MCF 10A (cell line): ENCODE data around the gene ADRA1B. TPM values are rescaled to one million over a fixed set of nuclear protein-coding genes. Genes with fewer than 3 reads are reported as not detected.

ENCODE experiments used
- BruUV-seq: library from RNA; stranded (reverse); fragments of 400-500 nt; replicated peaks from 2 replicates; lab custom pipeline; 2021; lab: Mats Ljungman, UMichigan
- CTCF ChIA-PET: fragments of 300-600 bp; sonication (Branson Sonifier 250); formaldehyde crosslinking; extraction: SDS; loops from one replicate; lab custom pipeline; 2021; ENCODE audit warnings: antibody characterized with exemption, inconsistent platforms; lab: Yijun Ruan, JAX
- POLR2A ChIA-PET: fragments of 300-600, 350-650 bp; sonication (Branson Sonifier 250); formaldehyde crosslinking; extraction: SDS; loops from one replicate; lab custom pipeline; 2020; ENCODE audit warnings: antibody characterized with exemption, inconsistent platforms; lab: Yijun Ruan, JAX
- DNase-seq: peaks from one replicate; pipeline ENCODE4 v3.0.0-alpha.2; 2018; ENCODE audit not compliant: unreplicated experiment
- H3K27ac Mint-ChIP-seq: one replicate; pipeline ENCODE4 v1.8.0; 2022; ENCODE audit warnings: mild to moderate bottlenecking, low read depth, mixed read lengths; ENCODE audit not compliant: unreplicated experiment
- H3K27me3 Mint-ChIP-seq: one replicate; pipeline ENCODE4 v1.8.0; 2022; ENCODE audit warnings: mixed read lengths; ENCODE audit not compliant: insufficient read depth, unreplicated experiment
- H3K36me3 Mint-ChIP-seq: one replicate; pipeline ENCODE4 v1.8.0; 2022; ENCODE audit warnings: mild to moderate bottlenecking, moderate library complexity, mixed read lengths; ENCODE audit not compliant: insufficient read depth, unreplicated experiment
- H3K4me1 Mint-ChIP-seq: one replicate; pipeline ENCODE4 v1.8.0; 2022; ENCODE audit warnings: mixed read lengths; ENCODE audit not compliant: insufficient read depth, unreplicated experiment
- H3K4me3 Mint-ChIP-seq: one replicate; pipeline ENCODE4 v1.8.0; 2022; ENCODE audit warnings: mild to moderate bottlenecking, moderate library complexity, mixed read lengths; ENCODE audit not compliant: unreplicated experiment
- H3K9me3 Mint-ChIP-seq: one replicate; pipeline ENCODE4 v1.8.0; 2022; ENCODE audit warnings: mixed read lengths; ENCODE audit not compliant: unreplicated experiment
- CTCF ChIP-seq: fragments of 200-600 bp; IDR thresholded peaks from one replicate; pipeline ENCODE4 v1.8.0; 2022; ENCODE audit warnings: antibody characterized with exemption, mild to moderate bottlenecking; ENCODE audit not compliant: unreplicated experiment
- intact Hi-C: fragments of 100-400 bp; cut with micrococcal nuclease; formaldehyde crosslinking; loops from 2 replicates; pipeline ENCODE4 v1.14.1; 2022
- total RNA-seq: library from RNA; stranded (reverse); gene quantifications from 2 replicates; pipeline ENCODE4 v1.2.3, GENCODE V29; 2022

The ADRA1B gene
- total RNA-seq, 1 experiment from 2014 or later = 0.14 TPM

- H3K27me3 Mint-ChIP-seq = no peaks in the 10 kb centered on the region
- ChIA-PET POLR2A (interaction anchor here (0.9 to 1.5 kb wide), 2 partner anchors 9 to 11 kb away, joined by 4 read pairs; no protein-coding TSS in a partner anchor), CTCF (interaction anchor here (0.6 to 4.4 kb wide), 14 partner anchors 9 to 600 kb away, joined by 3 to 21 read pairs (median 4); no protein-coding TSS in a partner anchor)
- DNase-seq = no peak
- no TSS peak for BruUV-seq
- no peaks in the 10 kb centered on the region for H3K36me3 Mint-ChIP-seq
- H3K4me3 Mint-ChIP-seq = peak overlapping the region; percentile 43
- H3K27ac Mint-ChIP-seq = peak overlapping the region; percentile 28
- peaks cover 34% of the 10 kb centered on the region for H3K4me1 Mint-ChIP-seq
- intact Hi-C loops = loop anchor here (1.0 to 5.0 kb wide), 3 partner anchors 70 to 473 kb away; no protein-coding TSS in a partner anchor
- no peaks in the 10 kb centered on the region for H3K9me3 Mint-ChIP-seq
- no peak for TF ChIP-seq CTCF
Measured at GRCh38 chr5:159916841-159917761, 819 bp downstream of the ADRA1B start.

- Mint-ChIP-seq H3K36me3 (no peaks in the 10 kb centered on the region), H3K4me3 (no peak overlapping the region), H3K27ac (no peak overlapping the region), H3K27me3 (no peaks in the 10 kb centered on the region), H3K4me1 (peaks cover 25% of the 10 kb centered on the region), H3K9me3 (no peaks in the 10 kb centered on the region)
- intact Hi-C loops = loop anchor here (5.0 kb wide), 1 partner anchor 69 kb away; no protein-coding TSS in a partner anchor
- ChIA-PET CTCF (interaction anchor here (0.6 to 3.8 kb wide), 12 partner anchors 10 to 585 kb away, joined by 3 to 21 read pairs (median 4); no protein-coding TSS in a partner anchor), POLR2A (interaction anchor here (0.7 to 1.5 kb wide), 4 partner anchors 10 to 91 kb away, joined by 3 to 4 read pairs (median 3); partner anchors contain the start of gene TTC1)
- no peak for DNase-seq
- no TSS peak for BruUV-seq
- no peak for TF ChIP-seq CTCF
Measured at GRCh38 chr5:159917994-159918393, 1.7 kb downstream of the ADRA1B start.

GRCh38 chr5:159921721-159922120, 5.4 kb downstream of the ADRA1B start:
- peaks cover 4% of the 10 kb centered on the region for H3K4me1 Mint-ChIP-seq
- no peak for TF ChIP-seq CTCF
- DNase-seq = no peak
- no peaks in the 10 kb centered on the region for H3K27me3 Mint-ChIP-seq
- intact Hi-C loops = no loop called here
- H3K9me3 Mint-ChIP-seq = no peaks in the 10 kb centered on the region
- no peak overlapping the region for H3K4me3 Mint-ChIP-seq
- no peaks in the 10 kb centered on the region for H3K36me3 Mint-ChIP-seq
- BruUV-seq = no TSS peak
- CTCF ChIA-PET = no interaction called here
- POLR2A ChIA-PET = interaction anchor here (0.5 kb wide), 1 partner anchor 138 kb away, joined by 3 read pairs; no protein-coding TSS in a partner anchor
- no peak overlapping the region for H3K27ac Mint-ChIP-seq

- peaks cover 6% of the 10 kb centered on the region for H3K4me1 Mint-ChIP-seq
- no peak for DNase-seq
- POLR2A ChIA-PET = no interaction called here
- H3K36me3 Mint-ChIP-seq = no peaks in the 10 kb centered on the region
- H3K27me3 Mint-ChIP-seq = no peaks in the 10 kb centered on the region
- no peak overlapping the region for H3K27ac Mint-ChIP-seq
- intact Hi-C loops = no loop called here
- CTCF ChIA-PET = no interaction called here
- H3K9me3 Mint-ChIP-seq = no peaks in the 10 kb centered on the region
- BruUV-seq = no TSS peak
- H3K4me3 Mint-ChIP-seq = no peak overlapping the region
- no peak for TF ChIP-seq CTCF
Measured at GRCh38 chr5:159923008-159923407, 6.7 kb downstream of the ADRA1B start.
